Measurements from ENCODE around the gene ITM2B.

Gene ITM2B

DNA sequence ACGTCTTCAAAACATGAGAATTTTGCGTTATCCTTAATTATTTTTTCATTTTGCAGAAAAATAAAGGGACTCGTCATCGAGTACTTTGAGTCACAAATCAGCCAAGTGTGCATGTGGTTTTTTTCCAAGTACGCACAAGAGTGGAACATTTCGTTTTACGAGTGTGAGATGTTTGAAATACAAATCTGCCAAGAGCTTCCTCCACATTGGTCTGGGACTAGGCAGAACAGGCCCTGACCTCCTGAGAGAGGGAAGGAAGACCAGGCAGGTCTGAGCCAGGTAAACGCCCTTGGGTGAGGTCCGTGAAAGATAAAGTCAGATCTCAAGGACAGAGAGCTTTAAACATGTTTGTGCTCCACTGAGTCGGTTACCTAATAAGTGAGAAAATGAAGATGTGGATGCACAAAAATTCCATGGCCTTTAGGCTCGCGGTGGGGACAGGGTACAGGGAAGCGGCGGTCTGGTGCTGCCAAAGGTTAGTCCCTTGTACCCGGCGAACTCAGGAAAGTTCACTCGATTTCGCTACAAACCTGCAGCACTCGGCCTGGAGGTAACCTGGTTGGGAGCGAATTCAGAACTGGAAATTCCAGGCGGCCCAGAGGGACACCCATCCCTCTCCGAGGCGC lies 473 bp upstream of the ITM2B start:
- no peak for TF ChIP-seq EGR1 (IDR thresholded peaks at IDR 0.05)
- TF ChIP-seq TEAD4 (IDR thresholded peaks at IDR 0.05): peak; percentile 55; the same call in 1 of the 2 replicates
- no peak for TF ChIP-seq TAF1 (IDR thresholded peaks at IDR 0.05; ENCODE audit: low read depth)
- no peak for TF ChIP-seq NFIC (IDR thresholded peaks at IDR 0.05)
- no peak for TF ChIP-seq RAD21 (IDR thresholded peaks at IDR 0.05; ENCODE audit: low read depth)

DNA sequence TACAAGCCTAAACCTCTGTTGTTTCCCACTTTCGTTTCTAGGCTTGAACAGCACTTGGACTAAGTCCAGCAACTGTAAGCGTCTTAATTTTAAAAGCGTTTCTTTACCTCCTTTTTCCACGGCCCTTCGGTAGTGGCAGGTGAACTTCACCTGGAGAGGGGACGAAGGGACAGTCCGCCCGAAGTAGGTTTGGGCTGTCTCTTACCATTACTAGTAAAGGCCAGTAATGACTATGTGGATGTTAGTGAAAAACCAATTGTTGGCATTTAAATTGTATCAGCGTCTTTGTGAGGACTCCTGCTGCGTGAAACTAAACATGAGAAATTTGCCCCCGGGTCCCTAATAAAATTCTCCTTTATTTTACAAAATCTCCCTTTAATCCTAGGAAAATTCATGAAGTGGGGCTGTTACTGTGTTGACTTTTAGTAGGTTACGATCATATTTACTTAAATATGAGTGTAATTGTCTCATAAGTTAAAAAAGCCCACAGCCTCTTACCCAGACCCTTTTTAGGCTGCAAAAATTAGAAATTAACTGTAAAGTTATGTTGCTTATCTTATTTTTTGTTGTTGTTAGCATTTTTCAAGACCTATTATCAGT lies 983 bp downstream of the ITM2B start:
- TF ChIP-seq CEBPB (IDR thresholded peaks at IDR 0.05): no peak
- TF ChIP-seq RAD21 (IDR thresholded peaks at IDR 0.05; ENCODE audit: low read depth): no peak
- TF ChIP-seq NFIC (IDR thresholded peaks at IDR 0.05): no peak; the same call in 1 of the 2 replicates
- TF ChIP-seq, protein P1, sequence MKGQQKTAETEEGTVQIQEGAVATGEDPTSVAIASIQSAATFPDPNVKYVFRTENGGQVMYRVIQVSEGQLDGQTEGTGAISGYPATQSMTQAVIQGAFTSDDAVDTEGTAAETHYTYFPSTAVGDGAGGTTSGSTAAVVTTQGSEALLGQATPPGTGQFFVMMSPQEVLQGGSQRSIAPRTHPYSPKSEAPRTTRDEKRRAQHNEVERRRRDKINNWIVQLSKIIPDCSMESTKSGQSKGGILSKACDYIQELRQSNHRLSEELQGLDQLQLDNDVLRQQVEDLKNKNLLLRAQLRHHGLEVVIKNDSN (IDR thresholded peaks at IDR 0.05): no peak
- TF ChIP-seq FOXM1 (IDR thresholded peaks at IDR 0.05; ENCODE audit: borderline replicate concordance, low read depth): no peak
- 0 out of 2 replicates have a peak, but pooled peaks have one; percentile 7 for TF ChIP-seq TCF12 (IDR thresholded peaks at IDR 0.05; ENCODE audit: low read depth)
- TF ChIP-seq EP300 (IDR thresholded peaks at IDR 0.05; ENCODE audit: borderline replicate concordance): no peak

DNA sequence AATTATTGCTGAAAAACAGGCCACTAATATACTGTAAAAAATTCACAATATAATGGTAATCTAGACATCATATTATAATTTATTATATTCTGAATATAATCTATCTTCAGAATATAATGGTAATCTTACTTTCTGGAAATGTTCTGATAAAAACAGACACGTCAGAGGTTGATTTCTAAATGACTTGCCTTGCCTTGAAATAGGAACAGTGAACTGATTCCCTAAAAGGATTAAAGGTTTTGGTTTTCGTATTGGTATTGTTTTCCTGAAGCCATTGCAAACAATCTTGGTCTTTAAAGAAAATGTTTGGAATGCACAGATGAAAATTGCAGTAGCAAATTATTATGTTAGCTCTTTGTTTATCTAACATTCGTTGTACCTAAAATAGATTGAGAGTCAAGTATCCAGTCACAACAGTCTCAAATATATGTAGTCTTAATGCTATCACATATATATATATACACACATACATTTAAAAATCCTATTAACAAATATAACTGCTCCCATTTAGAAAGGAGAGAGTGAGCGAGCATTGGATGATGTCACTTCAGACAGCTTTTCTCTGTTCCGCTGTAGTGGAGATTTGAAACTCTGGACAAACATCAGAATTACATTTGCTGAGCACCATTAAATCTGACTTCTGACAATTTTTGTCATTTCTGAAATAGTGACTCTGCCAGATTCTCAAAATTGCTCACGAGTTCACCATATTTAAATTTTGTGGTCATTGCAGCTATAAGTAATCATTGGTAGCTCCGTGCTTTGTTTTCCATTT lies 1.7 kb downstream of the ITM2B start:
- TF ChIP-seq RAD21 (IDR thresholded peaks at IDR 0.05; ENCODE audit: low read depth) (no peak), TCF12 (IDR thresholded peaks at IDR 0.05; ENCODE audit: low read depth) (no peak), YY1 (IDR thresholded peaks at IDR 0.05; ENCODE audit: low read depth) (no peak), CREB1 (IDR thresholded peaks at IDR 0.05; ENCODE audit: low read depth) (no peak), EGR1 (IDR thresholded peaks at IDR 0.05) (no peak), TEAD4 (IDR thresholded peaks at IDR 0.05) (no peak), TAF1 (IDR thresholded peaks at IDR 0.05; ENCODE audit: low read depth) (no peak), ZBTB7A (IDR thresholded peaks at IDR 0.05; ENCODE audit: low read depth) (no peak), FOXM1 (IDR thresholded peaks at IDR 0.05; ENCODE audit: borderline replicate concordance, low read depth) (no peak), NFIC (IDR thresholded peaks at IDR 0.05) (no peak)
- TF ChIP-seq, protein P2, sequence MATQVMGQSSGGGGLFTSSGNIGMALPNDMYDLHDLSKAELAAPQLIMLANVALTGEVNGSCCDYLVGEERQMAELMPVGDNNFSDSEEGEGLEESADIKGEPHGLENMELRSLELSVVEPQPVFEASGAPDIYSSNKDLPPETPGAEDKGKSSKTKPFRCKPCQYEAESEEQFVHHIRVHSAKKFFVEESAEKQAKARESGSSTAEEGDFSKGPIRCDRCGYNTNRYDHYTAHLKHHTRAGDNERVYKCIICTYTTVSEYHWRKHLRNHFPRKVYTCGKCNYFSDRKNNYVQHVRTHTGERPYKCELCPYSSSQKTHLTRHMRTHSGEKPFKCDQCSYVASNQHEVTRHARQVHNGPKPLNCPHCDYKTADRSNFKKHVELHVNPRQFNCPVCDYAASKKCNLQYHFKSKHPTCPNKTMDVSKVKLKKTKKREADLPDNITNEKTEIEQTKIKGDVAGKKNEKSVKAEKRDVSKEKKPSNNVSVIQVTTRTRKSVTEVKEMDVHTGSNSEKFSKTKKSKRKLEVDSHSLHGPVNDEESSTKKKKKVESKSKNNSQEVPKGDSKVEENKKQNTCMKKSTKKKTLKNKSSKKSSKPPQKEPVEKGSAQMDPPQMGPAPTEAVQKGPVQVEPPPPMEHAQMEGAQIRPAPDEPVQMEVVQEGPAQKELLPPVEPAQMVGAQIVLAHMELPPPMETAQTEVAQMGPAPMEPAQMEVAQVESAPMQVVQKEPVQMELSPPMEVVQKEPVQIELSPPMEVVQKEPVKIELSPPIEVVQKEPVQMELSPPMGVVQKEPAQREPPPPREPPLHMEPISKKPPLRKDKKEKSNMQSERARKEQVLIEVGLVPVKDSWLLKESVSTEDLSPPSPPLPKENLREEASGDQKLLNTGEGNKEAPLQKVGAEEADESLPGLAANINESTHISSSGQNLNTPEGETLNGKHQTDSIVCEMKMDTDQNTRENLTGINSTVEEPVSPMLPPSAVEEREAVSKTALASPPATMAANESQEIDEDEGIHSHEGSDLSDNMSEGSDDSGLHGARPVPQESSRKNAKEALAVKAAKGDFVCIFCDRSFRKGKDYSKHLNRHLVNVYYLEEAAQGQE (IDR thresholded peaks at IDR 0.05; ENCODE audit: low read depth): no peak
- TF ChIP-seq, protein P1 (IDR thresholded peaks at IDR 0.05): no peak
- TF ChIP-seq, protein P3, sequence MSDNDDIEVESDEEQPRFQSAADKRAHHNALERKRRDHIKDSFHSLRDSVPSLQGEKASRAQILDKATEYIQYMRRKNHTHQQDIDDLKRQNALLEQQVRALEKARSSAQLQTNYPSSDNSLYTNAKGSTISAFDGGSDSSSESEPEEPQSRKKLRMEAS (IDR thresholded peaks at IDR 0.05): no peak

DNA sequence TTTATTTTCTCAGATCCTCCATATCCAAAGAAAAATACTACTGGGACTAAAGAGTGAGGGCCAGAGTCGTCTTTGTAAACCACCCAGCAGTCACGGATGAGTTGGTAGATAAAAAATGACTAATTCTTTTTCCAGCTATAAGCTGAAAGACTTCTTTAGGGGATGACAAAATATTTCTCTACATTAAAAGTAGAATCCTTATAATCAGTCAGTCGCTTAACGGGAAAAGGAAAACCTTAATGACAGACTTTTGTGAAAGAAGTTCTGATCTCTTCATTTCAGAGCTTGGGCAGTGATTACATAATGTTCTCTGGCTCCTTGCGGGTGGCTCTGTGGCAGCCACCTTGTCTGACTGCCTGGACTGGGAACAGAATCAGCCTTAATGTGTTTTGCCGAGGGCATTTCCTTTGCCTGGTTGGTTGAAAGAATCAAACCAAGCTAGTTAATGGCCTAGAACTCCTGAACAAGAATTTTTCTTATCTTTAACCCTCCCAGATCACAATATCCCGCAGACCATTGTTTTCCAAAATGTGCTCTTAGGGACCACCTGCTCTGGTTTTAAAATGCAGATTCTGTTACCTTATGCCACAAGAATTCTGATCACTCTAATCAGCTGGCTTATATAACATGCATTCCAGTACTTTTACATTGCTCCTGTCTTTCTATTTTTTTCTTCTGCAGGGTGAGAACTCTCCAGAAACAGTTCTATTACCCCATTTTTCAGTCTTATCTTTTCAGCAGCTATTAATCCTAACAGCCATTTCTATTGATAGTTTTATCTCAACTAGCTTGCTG lies 2.5 kb downstream of the ITM2B start:
- peak; percentile 4; the same call in 1 of the 2 replicates for TF ChIP-seq TEAD4 (IDR thresholded peaks at IDR 0.05)
- TF ChIP-seq RAD21 (IDR thresholded peaks at IDR 0.05; ENCODE audit: low read depth): no peak
- TF ChIP-seq, protein P3 (IDR thresholded peaks at IDR 0.05): no peak
- TF ChIP-seq CEBPB (IDR thresholded peaks at IDR 0.05): peak; percentile 55; the same call in 1 of the 2 replicates
- TF ChIP-seq FOXM1 (IDR thresholded peaks at IDR 0.05; ENCODE audit: borderline replicate concordance, low read depth): no peak
- 0 out of 2 replicates have a peak, but pooled peaks have one; percentile 38 for TF ChIP-seq YY1 (IDR thresholded peaks at IDR 0.05; ENCODE audit: low read depth)
- TF ChIP-seq, protein P1 (IDR thresholded peaks at IDR 0.05): no peak
- TF ChIP-seq TCF12 (IDR thresholded peaks at IDR 0.05; ENCODE audit: low read depth): no peak

DNA sequence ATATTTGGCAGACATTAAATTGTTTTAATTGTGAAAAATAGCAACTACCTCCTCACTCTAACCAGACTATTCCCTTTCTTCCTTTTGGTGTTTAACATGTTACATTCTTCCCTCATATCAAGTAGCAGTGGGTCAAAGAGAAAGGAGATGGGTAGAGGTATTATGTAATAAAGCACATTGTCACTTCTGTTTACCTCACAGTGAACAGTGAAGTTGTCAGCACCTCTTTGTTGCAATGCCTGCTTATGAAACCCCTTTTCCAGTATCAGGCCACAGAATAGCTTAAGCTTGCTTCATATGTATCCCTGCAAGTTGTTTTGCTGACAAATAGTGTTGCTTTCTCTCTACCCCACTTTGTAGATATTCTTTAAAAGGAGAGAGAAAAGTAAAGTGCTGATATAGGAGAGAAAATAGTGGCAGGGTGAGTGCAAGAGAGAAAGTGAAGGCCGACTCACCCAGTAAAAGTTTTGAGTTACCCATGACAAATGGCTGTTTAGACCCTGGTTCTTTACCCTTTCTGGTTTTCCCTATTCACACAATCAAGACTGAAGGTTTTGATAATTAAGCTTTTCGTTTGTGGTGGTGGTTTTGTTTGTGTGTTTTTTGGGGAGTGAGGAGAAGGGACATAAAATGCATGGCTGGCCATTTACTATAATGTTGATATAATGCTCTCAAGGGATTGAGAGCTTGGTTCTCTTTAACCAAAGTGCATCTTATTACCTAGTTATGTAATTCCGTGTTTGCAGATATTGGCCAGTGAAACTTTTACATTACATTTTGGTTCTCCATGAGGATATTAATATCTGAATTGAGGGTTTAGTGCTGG lies 3.7 kb downstream of the ITM2B start:
- TF ChIP-seq ZBTB7A (IDR thresholded peaks at IDR 0.05; ENCODE audit: low read depth): no peak

DNA sequence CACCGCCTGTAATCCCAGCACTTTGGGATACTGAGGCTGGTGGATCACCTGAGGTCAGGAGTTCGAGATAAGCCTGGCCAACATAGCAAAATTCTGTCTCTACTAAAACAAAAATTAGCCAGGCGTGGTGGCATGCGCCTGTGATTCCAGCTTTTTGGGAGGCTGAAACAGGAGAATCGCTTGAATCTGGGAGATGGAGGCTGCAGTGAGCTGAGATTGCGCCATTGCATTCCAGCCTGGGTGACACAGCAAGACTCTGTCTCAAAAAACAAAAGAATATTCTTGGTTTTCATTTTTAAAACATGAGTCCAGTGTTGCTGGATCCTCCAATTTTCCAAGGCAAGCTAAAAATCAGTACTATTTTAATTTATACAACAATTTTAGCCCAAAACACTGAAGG lies 6.4 kb downstream of the ITM2B start:
- TF ChIP-seq CEBPB (IDR thresholded peaks at IDR 0.05): 0 out of 2 replicates have a peak, but pooled peaks have one; percentile 22
